KOPT-K1 (cell line): ENCODE results near the gene PNKP.

Source experiments
- H3K27ac ChIP-seq: fragments of 200-600 bp; sonication (generic); 2 replicates; pipeline ENCODE4 v1.5.1; 2016; ENCODE audit warnings: antibody characterized with exemption, mild to moderate bottlenecking, low read depth, low read length; ENCODE audit not compliant: poor library complexity, severe bottlenecking
- H3K36me3 ChIP-seq: fragments of 200-600 bp; sonication (generic); 2 replicates; pipeline ENCODE4 v1.5.1; 2017; ENCODE audit warnings: antibody characterized with exemption, mild to moderate bottlenecking, low read length, moderate library complexity; ENCODE audit not compliant: insufficient read depth
- H3K9me3 ChIP-seq: fragments of 200-600 bp; sonication (generic); 2 replicates; pipeline ENCODE4 v1.5.1; 2017; ENCODE audit warnings: antibody characterized with exemption, low read length, mild to moderate bottlenecking; ENCODE audit not compliant: insufficient read depth, poor library complexity, severe bottlenecking

Gene PNKP

GRCh38 chr19:49894879-49895565 lies 27.6 kb upstream of the PNKP start:
- Histone ChIP-seq H3K36me3 (no peaks in the 10 kb centered on the region), H3K27ac (no peak overlapping the region), H3K9me3 (no peaks in the 10 kb centered on the region)

- H3K36me3 ChIP-seq: no peaks in the 10 kb centered on the region
- H3K9me3 ChIP-seq: no peaks in the 10 kb centered on the region
- no peak overlapping the region for H3K27ac ChIP-seq
These were observed 26.8 kb upstream of the PNKP start for GRCh38 chr19:49894011-49894664.

GRCh38 chr19:49892716-49893115 lies 25.3 kb upstream of the PNKP start:
- Histone ChIP-seq H3K27ac (no peak overlapping the region), H3K36me3 (no peaks in the 10 kb centered on the region), H3K9me3 (no peaks in the 10 kb centered on the region)

- H3K36me3 ChIP-seq: no peaks in the 10 kb centered on the region
- no peak overlapping the region for H3K27ac ChIP-seq
- H3K9me3 ChIP-seq: no peaks in the 10 kb centered on the region
These were observed 24.0 kb upstream of the PNKP start for GRCh38 chr19:49891393-49891792.

GRCh38 chr19:49890349-49891311 lies 23.3 kb upstream of the PNKP start:
- no peaks in the 10 kb centered on the region for H3K9me3 ChIP-seq
- no peaks in the 10 kb centered on the region for H3K36me3 ChIP-seq
- no peak overlapping the region for H3K27ac ChIP-seq

- H3K27ac ChIP-seq: no peak overlapping the region
- peaks cover 2% of the 10 kb centered on the region; the same call in 1 of the 2 replicates for H3K36me3 ChIP-seq
- no peaks in the 10 kb centered on the region for H3K9me3 ChIP-seq
These were observed 22.4 kb upstream of the PNKP start for GRCh38 chr19:49889687-49890348.

GRCh38 chr19:49889038-49889686 lies 21.8 kb upstream of the PNKP start:
- peaks cover 8% of the 10 kb centered on the region; the same call in 1 of the 2 replicates for H3K36me3 ChIP-seq

GRCh38 chr19:49888510-49888824 lies 21.1 kb upstream of the PNKP start:
- H3K36me3 ChIP-seq: peaks cover 15% of the 10 kb centered on the region; the same call in 1 of the 2 replicates
- H3K27ac ChIP-seq: no peak overlapping the region
- no peaks in the 10 kb centered on the region for H3K9me3 ChIP-seq

More at GRCh38 chr19:49889038-49889686, 21.8 kb upstream of the PNKP start:
- H3K9me3 ChIP-seq: no peaks in the 10 kb centered on the region
- H3K27ac ChIP-seq: no peak overlapping the region

- Histone ChIP-seq H3K9me3 (no peaks in the 10 kb centered on the region), H3K27ac (no peak overlapping the region), H3K36me3 (peaks cover 21% of the 10 kb centered on the region; the same call in 1 of the 2 replicates)
These were observed 20.5 kb upstream of the PNKP start for GRCh38 chr19:49887665-49888509.

GRCh38 chr19:49887037-49887664 lies 19.8 kb upstream of the PNKP start:
- H3K9me3 ChIP-seq: no peaks in the 10 kb centered on the region
- H3K36me3 ChIP-seq: peaks cover 29% of the 10 kb centered on the region; the same call in 1 of the 2 replicates
- H3K27ac ChIP-seq: no peak overlapping the region

- H3K27ac ChIP-seq: no peak overlapping the region
- peaks cover 45% of the 10 kb centered on the region; the same call in 1 of the 2 replicates for H3K36me3 ChIP-seq
- no peaks in the 10 kb centered on the region for H3K9me3 ChIP-seq
These were observed 17.4 kb upstream of the PNKP start for GRCh38 chr19:49884760-49885159.

- peaks cover 45% of the 10 kb centered on the region; the same call in 1 of the 2 replicates for H3K36me3 ChIP-seq
- no peak overlapping the region for H3K27ac ChIP-seq
- no peaks in the 10 kb centered on the region for H3K9me3 ChIP-seq
These were observed 16.7 kb upstream of the PNKP start for GRCh38 chr19:49884109-49884508.

- no peak overlapping the region for H3K27ac ChIP-seq
- H3K9me3 ChIP-seq: no peaks in the 10 kb centered on the region
- peaks cover 45% of the 10 kb centered on the region; the same call in 1 of the 2 replicates for H3K36me3 ChIP-seq
These were observed 15.7 kb upstream of the PNKP start for GRCh38 chr19:49883094-49883493.
